COLO829 (cell line): Measurements from ENCODE around the gene APBB1.
A peak's percentile ranks its signal among the peaks of the same experiment; 100 is the strongest.

Source experiments
- DNase-seq: peaks from one replicate; pipeline ENCODE4 v3.0.0; 2012; ENCODE audit warnings: low spot score

Gene APBB1

GRCh38 chr11:6351782-6352382 is 67.0 kb downstream of the APBB1 start:
- DNase-seq = peak; percentile 50

DNA sequence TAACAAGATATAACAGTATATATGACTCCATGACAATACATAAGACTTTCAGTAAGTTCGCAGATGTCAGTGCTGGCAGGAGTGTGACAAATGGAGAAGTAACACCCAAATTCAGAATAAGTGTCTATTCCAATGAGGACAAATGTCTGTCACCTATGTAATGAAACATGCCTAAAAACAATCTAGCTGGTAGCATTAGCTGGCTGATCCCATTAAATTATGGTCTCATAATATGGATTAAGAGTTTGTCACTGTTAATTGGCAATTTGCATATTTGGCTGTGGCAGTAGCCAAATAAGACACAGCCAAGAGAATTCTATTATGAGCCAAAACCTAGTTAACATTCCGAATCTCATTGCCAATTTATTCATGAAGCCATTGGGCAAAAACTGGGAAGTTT is 68.4 kb downstream of the APBB1 start:
- no peak for DNase-seq

DNA sequence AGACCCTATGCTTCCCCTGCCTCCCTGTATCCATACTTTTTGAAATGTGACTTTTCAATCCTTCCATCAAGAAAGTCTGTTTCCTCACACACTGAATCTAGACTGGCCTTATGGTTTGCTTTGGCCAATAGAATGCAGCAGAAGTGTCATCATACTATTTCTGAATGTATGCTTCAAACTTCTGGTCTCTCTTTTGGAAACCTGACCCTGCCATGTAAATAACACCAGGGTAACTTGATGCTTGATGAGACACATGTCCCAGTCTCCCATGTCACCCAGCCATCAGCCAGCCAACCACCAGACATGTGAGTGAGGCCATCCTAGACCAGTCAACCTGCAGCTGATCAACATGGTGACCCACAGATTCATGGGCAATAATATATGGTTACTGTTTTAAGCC is 68.9 kb downstream of the APBB1 start:
- DNase-seq = no peak

GRCh38 chr11:6345366-6345765 is 73.5 kb downstream of the APBB1 start:
- DNase-seq = no peak
